BE2C (cell line): ENCODE measurements around the gene TBC1D2.

Source experiments
- DNase-seq: peaks from one replicate; pipeline ENCODE4 v3.0.0-alpha.2; 2020
- H3K27me3 ChIP-seq: fragments of 250-450 bp; sonication (Bioruptor Pico); 2 replicates; pipeline ENCODE4 v1.5.1; 2020; ENCODE audit warnings: mild to moderate bottlenecking
- H3K36me3 ChIP-seq: fragments of 250-450 bp; sonication (Bioruptor Pico); 2 replicates; pipeline ENCODE4 v1.5.1; 2020; ENCODE audit warnings: mild to moderate bottlenecking
- H3K4me1 ChIP-seq: fragments of 250-450 bp; sonication (Bioruptor Pico); 2 replicates; pipeline ENCODE4 v1.5.1; 2020
- H3K4me3 ChIP-seq: 2 replicates; pipeline ENCODE4 v1.5.1; 2011; ENCODE audit warnings: low read depth, low read length
- H3K9me3 ChIP-seq: fragments of 250-450 bp; sonication (Bioruptor Pico); 2 replicates; pipeline ENCODE4 v1.5.1; 2020
- TF ChIP-seq, protein P1 (sequence below): IDR thresholded peaks from 2 replicates; pipeline ENCODE4 v1.5.1; 2012; ENCODE audit warnings: mild to moderate bottlenecking, low read depth, low read length

TBC1D2 gene

DNA sequence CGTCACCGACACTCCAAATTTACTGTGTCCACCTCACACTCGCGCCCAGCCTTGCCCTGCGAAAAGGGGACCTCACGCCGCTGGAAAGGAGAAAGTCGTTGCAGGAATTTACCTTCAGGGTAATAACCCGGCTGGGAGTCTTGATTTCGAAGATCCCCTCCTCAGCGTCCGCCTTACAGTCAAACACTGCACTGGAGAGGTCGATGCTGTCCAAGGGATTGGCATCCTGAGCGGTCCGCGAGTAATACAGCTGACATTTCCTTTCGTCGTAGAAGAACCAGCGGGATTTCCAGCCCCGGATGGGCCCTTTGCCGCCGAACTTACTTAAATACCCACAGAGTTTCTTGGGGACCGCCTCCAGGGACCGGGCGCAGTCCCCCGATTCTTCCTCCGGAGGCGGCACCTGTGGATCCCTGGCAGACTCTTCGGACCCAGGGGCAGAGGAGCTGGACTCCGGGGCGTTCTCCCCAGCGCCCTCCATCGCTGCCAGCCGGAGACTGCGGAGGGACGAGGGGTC lies 330 bp downstream of the TBC1D2 start:
- H3K36me3 ChIP-seq: no peaks in the 10 kb centered on the region
- TF ChIP-seq, protein P1, sequence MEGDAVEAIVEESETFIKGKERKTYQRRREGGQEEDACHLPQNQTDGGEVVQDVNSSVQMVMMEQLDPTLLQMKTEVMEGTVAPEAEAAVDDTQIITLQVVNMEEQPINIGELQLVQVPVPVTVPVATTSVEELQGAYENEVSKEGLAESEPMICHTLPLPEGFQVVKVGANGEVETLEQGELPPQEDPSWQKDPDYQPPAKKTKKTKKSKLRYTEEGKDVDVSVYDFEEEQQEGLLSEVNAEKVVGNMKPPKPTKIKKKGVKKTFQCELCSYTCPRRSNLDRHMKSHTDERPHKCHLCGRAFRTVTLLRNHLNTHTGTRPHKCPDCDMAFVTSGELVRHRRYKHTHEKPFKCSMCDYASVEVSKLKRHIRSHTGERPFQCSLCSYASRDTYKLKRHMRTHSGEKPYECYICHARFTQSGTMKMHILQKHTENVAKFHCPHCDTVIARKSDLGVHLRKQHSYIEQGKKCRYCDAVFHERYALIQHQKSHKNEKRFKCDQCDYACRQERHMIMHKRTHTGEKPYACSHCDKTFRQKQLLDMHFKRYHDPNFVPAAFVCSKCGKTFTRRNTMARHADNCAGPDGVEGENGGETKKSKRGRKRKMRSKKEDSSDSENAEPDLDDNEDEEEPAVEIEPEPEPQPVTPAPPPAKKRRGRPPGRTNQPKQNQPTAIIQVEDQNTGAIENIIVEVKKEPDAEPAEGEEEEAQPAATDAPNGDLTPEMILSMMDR: no peak
- H3K4me3 ChIP-seq: peak overlapping the region; percentile 71
- no peaks in the 10 kb centered on the region for H3K9me3 ChIP-seq
- no peak for DNase-seq
- no peaks in the 10 kb centered on the region for H3K27me3 ChIP-seq
- H3K4me1 ChIP-seq: no peaks in the 10 kb centered on the region; the same call in 1 of the 2 replicates

DNA sequence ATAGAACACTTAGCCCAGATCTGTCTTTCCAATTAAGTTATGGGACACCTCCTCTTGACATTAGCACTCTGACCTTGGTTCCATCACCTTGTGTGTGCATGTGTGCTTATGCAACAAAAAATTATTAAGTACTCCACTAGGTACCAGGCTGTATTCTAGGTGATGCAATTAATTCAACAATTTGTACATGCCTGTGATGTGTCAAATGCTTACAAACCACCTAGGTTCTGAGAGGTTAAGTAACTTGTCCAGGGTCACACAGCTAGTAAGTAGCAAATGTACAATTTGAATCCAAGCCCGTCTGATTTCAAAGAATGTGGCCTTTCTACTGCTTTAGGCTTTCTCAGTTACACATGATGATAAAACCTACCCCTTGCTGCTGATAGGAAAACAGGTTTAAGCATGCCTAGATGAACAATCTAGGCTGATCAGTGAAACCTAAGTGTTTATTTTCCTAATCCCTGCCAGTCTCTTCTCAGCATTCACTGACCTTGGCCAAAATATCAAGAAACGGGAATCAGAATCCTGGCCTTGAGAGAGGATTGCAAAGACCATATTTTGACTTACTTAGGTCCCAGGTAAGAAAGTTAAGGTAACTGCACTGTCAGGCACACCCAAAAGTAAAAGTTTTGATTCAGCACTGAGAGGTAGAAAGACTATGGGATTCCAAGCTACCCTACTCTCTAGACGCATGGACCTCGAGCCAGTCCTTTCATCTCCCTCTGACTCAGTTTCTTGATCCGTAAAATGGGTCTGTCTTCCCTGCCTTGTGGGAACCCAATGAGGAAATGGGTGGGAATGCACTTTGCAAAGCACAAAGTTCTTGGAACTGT lies 1.0 kb downstream of the TBC1D2 start:
- no peaks in the 10 kb centered on the region for H3K36me3 ChIP-seq
- DNase-seq: no peak
- TF ChIP-seq, protein P1: no peak
- H3K9me3 ChIP-seq: no peaks in the 10 kb centered on the region
- H3K4me1 ChIP-seq: no peaks in the 10 kb centered on the region; the same call in 1 of the 2 replicates
- peak overlapping the region; percentile 71 for H3K4me3 ChIP-seq
- H3K27me3 ChIP-seq: no peaks in the 10 kb centered on the region

DNA sequence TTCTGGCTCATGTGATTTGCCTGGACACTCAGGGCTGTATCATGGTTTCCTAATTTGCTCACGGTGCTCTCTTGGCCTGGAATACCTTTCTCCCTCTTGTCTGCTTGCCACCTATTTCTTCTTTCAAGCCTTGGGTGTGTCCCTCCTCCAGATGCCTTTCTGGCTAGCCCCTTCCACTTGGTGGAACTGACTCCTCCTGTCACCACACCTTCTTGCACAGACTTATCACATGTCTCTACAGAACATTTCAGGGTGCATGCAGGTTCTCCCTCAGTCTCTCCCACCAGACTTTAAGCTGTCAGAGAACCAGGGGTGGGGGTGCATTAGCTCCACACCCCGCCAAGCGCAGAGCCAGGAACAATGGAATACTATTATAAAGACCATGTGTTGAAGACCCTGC lies 1.9 kb downstream of the TBC1D2 start:
- TF ChIP-seq, protein P1: no peak
- no peaks in the 10 kb centered on the region for H3K36me3 ChIP-seq
- H3K27me3 ChIP-seq: no peaks in the 10 kb centered on the region
- no peaks in the 10 kb centered on the region; the same call in 1 of the 2 replicates for H3K4me1 ChIP-seq
- no peak for DNase-seq
- H3K9me3 ChIP-seq: no peaks in the 10 kb centered on the region
- no peak overlapping the region for H3K4me3 ChIP-seq

DNA sequence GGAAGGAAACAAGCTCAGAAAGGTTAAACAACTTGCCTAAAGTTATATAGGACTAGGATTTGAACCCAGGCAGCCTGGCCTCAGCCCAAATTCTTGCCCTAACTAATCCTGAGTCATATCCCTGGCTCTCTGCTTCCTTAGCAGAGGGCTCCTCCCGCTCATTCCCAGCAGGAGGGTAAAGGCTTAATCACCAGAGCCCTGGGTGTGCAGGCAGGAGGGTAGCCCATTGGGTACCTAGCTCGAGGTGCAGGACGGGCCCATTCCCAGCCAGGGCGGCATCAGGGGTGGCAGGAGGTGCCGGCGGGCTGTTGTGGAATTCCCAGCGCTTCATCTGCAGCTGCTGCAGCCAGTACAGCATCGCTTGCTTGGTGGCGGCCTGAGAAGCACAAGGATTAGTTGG lies 3.9 kb downstream of the TBC1D2 start:
- no peaks in the 10 kb centered on the region for H3K9me3 ChIP-seq
- no peaks in the 10 kb centered on the region for H3K4me1 ChIP-seq
- no peak for DNase-seq
- H3K4me3 ChIP-seq: no peak overlapping the region
- H3K27me3 ChIP-seq: no peaks in the 10 kb centered on the region
- no peaks in the 10 kb centered on the region for H3K36me3 ChIP-seq
- TF ChIP-seq, protein P1: no peak

DNA sequence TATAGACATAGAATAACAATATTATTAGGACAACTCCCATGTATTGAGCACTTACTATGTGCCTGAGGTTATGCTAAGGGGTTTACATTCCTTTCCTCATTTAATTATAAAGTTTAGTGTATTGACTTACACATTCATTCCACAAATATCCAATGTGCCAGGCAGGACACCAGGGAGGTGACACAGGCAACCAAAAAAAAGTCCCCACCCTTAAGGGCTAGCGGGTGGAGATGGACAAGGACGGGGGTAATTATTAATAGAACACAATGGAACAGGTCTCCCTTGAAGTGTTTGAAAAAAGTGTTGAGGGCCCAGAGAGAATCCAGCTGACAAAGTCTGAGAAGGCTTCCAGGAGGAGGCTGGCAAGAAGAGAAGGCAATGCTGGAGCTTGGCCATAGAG lies 5.7 kb downstream of the TBC1D2 start:
- Histone ChIP-seq H3K36me3 (no peaks in the 10 kb centered on the region), H3K9me3 (no peaks in the 10 kb centered on the region), H3K27me3 (no peaks in the 10 kb centered on the region), H3K4me3 (no peak overlapping the region), H3K4me1 (no peaks in the 10 kb centered on the region)
- no peak for DNase-seq
- TF ChIP-seq, protein P1: no peak
